B cell (primary cell): Measurements from ENCODE around the gene TAL1.

Source experiments
- EZH2 ChIP-seq: IDR thresholded peaks from 2 replicates; pipeline ENCODE4 v1.6.1; 2012; ENCODE audit warnings: borderline replicate concordance, low read depth, mild to moderate bottlenecking, moderate library complexity, low read length; ENCODE audit not compliant: insufficient read depth, poor library complexity, severe bottlenecking
- TF ChIP-seq, protein P1 (sequence below): fragments of 200-600 bp; IDR thresholded peaks from one replicate; pipeline ENCODE4 v1.8.0; 2022; ENCODE audit warnings: antibody characterized with exemption, mild to moderate bottlenecking

DNA sequence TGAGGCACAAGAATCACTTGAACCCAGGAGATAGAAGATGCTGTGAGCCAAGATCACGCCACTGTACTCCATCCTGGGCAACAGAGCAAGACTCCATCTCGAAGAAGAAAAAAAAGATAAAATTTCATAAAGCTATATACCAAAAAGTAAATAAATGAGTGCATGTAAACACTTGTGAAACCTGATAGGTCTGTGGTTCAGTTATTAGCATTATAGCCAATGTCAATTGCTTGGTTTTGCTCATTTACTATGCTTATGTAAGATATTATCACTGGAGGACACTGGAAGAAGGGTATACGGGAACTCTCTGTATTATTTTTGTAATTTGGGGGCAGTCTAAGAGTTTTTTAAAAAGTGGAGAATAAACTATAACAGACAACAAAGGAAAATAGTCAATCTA lies 17.7 kb upstream of the TAL1 start:
- TF ChIP-seq, protein P1, sequence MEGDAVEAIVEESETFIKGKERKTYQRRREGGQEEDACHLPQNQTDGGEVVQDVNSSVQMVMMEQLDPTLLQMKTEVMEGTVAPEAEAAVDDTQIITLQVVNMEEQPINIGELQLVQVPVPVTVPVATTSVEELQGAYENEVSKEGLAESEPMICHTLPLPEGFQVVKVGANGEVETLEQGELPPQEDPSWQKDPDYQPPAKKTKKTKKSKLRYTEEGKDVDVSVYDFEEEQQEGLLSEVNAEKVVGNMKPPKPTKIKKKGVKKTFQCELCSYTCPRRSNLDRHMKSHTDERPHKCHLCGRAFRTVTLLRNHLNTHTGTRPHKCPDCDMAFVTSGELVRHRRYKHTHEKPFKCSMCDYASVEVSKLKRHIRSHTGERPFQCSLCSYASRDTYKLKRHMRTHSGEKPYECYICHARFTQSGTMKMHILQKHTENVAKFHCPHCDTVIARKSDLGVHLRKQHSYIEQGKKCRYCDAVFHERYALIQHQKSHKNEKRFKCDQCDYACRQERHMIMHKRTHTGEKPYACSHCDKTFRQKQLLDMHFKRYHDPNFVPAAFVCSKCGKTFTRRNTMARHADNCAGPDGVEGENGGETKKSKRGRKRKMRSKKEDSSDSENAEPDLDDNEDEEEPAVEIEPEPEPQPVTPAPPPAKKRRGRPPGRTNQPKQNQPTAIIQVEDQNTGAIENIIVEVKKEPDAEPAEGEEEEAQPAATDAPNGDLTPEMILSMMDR = no peak
- no peak for TF ChIP-seq EZH2
